G401.6 (cell line): ENCODE data around the gene WT1.
"Not testable (repeated sequence)": the region's sequence is repeated elsewhere in the genome, so short reads cannot be mapped to it uniquely, and the experiment has no call there.

Experiments used
- FAIRE-seq: peaks from 2 replicates; lab custom pipeline; 2012; peaks lifted over from hg19 to GRCh38; lab: Jason Lieb, UNC

WT1 gene

GRCh38 chr11:32387411-32387810, 47.9 kb downstream of the WT1 start:
- no peak for FAIRE-seq

DNA sequence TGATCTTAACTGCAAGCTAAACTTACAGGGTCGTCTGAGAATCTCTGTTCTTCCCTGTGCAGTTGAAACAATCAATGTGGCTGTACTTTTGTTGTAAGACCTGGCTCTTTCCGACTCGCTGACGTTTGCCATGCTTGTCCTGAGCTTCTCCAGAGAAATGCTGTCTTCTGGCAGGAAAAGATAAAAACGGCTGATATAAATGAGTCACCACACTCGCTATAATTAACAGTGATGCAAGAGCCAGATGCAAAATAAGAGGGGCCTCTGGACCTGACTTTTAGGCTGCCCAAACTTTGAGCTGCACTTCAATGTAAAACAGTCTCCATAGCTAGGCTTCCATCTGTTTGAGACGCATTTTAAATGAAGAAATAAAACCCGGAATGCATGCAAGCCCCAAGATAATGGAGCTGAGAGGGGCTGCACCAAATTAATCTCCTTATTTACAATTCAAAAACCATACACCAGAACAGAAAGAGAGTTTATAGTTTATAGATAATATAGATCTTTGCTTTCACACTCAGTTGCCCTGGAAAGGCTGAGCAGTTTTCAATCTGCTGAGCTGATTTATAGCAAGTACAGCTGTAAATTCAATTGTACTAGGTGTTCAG, 48.5 kb downstream of the WT1 start:
- no peak for FAIRE-seq

DNA sequence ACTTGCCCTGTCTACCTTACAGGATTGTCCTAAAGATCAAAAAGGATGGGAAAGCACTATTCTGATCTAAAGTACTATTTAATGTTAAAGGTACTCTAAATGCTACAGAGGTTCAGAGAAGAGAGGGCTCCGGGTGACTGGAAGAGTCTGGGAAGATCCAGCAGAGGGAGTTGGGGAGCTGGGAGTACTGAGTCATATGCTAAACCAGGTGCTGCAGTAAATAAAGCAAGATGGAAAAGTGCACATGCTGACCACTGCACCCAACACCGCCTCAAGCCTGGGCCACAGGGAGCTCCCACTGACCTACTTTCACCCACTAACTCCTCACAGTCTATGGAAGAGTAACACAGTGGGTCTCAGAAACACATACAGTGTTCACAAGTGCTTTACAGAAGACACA, 49.3 kb downstream of the WT1 start:
- FAIRE-seq, result no peak

DNA sequence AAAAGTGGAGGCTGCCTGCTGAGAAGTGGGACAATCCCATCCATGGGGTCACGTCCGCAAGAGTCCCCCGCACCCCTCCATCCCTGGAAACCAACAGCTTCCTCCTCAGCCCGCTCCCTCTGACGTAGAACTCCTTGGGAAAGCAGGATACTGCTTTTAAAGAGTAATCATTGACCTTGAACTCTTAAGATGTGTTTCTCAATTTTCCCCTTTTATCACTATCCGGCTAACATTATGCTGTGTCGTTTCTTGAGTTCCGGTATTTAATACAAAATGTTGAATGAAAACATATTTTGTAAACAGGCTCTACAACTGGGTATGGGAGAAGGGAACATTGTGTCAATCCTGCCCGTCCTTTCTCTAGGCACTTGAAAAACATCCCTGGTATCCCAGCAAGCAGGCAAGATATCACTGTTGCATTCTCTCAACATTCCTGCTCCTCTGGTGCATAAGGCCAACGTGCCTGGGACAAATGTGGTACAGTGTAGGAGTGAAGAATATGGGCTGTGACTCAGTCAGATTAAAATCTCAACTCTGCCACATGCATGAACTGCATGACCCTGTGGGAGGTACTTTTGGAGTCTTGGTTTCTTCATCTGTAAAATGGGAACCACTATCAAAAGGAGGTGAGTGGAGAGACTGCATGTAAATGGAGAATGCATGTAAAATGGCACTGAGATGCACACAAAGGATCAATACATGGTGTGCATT, 52.8 kb downstream of the WT1 start:
- no peak for FAIRE-seq

DNA sequence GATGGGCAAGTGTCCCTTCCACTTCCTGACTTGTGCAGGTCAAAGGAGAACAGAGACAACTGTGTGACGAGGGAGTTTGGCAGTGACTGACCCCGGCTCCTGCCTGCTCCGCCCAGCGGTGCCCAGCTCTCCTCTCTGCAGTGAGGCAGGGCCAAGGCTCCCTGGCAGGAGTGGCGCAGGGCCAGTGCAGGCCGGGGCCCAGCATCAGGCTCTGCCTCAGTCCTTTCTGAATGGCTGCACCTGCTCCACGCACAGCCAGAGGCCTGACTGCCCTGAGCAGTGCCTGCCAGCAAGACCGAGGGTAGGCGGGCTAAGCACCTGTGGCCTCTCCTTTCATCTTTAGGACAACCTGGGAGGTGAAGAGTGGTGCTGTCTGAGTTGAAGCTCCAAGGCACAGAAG, 54.2 kb downstream of the WT1 start:
- FAIRE-seq, result no peak

- no peak for FAIRE-seq
Measured at GRCh38 chr11:32379719-32380118, 55.6 kb downstream of the WT1 start.

- FAIRE-seq, result no peak
Measured at GRCh38 chr11:32375826-32376225, 59.5 kb downstream of the WT1 start.

GRCh38 chr11:32374261-32374711, 61.1 kb downstream of the WT1 start:
- FAIRE-seq, result no peak

DNA sequence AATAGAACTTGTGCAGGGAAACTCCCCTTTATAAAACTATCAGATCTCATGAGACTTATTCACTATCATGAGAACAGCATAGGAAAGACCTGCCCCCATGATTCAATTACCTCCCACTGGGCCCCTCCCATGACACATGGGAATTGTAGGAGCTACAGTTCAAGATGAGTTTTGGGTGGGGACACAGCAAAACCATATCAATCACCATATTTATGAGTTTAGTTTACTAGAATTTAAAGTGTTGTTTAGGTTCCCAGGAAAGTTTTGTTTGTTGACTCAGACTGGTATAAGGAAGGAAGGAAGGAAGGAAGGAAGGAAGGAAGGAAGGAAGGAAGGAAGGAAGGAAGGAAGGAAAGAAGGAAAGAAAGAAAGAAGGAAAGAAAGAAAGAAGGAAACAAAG, 65.4 kb downstream of the WT1 start:
- FAIRE-seq, result not testable (repeated sequence)

GRCh38 chr11:32366666-32367065, 68.7 kb downstream of the WT1 start:
- no peak for FAIRE-seq

- FAIRE-seq, result no peak
Measured at GRCh38 chr11:32365192-32365591, 70.1 kb downstream of the WT1 start.

- FAIRE-seq, result no peak
Measured at GRCh38 chr11:32358729-32359128, 76.6 kb downstream of the WT1 start.

GRCh38 chr11:32353884-32354283, 81.5 kb downstream of the WT1 start:
- FAIRE-seq, result no peak

- no peak for FAIRE-seq
Measured at GRCh38 chr11:32348502-32348901, 86.8 kb downstream of the WT1 start.

GRCh38 chr11:32344946-32345345, 90.4 kb downstream of the WT1 start:
- no peak for FAIRE-seq

DNA sequence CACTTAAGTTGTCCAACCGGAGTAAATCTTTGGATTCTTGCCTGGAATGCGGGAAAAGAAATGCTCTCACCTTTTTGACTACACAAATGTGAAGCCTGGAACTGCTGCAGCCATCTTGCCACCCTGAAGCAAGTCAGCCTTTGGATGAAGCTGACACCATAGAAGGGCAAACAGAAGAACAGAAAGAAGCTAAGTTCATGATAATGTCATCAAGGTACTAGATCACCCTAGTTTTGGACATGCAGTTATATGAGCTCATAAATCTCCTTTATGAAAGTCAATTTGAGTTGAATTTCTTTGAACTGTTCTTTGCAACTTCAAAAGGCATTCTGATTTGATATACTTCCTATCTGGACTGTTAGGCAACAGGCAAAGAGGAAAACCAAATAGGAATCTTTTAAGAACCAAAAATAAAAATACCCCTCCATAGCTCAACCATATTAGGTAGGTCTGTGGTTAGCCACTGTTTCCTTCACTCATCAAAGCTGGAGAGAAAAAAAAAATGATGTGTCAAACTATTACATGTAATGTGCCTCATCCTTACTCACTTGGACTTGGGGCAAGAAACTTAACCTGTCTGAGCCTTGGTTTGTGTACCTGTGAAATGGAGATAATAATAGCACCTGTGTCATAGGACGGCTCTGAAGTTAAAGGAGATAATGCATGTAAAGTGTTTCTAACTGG, 91.9 kb downstream of the WT1 start:
- FAIRE-seq, result no peak

DNA sequence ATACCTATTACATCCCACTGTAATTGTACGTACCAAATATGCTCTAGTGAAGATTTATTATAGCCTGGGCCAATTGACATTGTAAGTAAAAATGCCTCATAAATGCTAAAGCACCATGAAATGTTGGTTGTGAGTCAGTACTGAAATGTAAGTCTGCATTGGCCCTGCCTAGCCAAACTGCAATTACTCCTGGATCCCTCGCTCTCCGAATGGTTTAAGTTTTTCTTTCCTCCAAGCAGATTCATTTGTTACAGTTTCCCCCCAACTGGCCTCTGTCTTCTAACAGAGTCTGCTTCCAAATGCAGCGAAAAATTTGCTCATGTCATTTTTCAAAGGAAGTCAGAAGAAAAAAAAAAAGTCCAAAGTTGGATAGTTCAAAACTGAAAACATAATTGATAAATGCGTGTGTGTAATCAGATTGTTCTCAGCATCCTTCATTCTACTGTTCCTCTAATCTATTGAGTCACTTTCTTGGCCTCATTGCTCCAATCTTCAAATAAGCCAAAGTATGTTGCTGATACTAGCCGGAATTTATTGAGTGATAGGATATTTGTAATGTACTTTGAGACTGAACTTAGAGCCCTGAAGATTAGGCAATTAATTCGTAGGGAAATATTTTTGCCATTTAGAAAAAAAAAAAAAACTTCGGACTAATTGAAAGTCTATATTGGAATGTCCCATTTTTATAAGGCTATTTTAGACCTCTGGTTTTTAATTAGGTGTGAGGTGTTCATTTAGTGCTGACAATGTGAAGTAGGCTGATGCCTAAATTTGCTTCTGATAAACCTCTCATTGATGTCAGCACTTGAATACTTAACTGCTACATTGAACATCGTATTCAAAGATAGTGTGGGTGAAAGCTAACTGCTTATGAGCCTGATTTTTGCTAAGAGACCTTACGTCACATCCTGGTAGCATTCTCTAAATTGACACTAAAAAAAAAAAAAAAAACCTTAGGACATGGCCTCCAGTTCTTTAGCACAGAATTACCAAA, 93.4 kb downstream of the WT1 start:
- no peak for FAIRE-seq

DNA sequence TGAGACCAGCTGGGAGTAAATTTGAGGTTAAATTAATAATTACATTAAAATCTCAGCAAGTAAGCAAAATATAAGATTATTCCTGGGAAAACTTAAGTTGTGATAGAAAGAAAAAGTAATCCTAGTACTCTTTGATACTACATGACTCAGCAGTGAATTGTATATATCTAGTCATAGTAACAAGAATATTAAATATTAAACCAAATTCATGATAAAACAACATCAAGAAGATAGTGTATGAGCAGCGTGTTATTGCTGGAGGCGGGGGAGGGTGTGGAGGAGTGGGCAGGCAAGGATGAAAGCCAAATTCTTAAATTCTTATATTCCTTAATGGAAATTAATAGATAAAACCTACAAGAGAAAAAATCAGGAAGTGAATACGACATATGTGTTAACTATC, 95.2 kb downstream of the WT1 start:
- no peak for FAIRE-seq
